WTC11 (cell line): ENCODE results near the gene SUSD1.

Experiments used
- CTCF ChIP-seq: fragments of 200-600 bp; IDR thresholded peaks from 2 replicates; pipeline ENCODE4 v1.8.0; 2022; ENCODE audit warnings: antibody characterized with exemption
- MXD4 ChIP-seq: fragments of 250-450 bp; sonication (Bioruptor Pico); IDR thresholded peaks from 2 replicates; pipeline ENCODE4 v1.8.0; 2021; ENCODE audit warnings: mild to moderate bottlenecking, moderate library complexity, borderline replicate concordance
- NFE2L1 ChIP-seq: sonication (generic); formaldehyde crosslinking; IDR thresholded peaks from 2 replicates; pipeline ENCODE4 v1.8.1; 2023; ENCODE audit warnings: missing genetic modification reagents
- SMAD4 ChIP-seq: sonication (generic); formaldehyde crosslinking; IDR thresholded peaks from 2 replicates; pipeline ENCODE4 v1.8.0; 2022; ENCODE audit warnings: mild to moderate bottlenecking, missing genetic modification reagents

GRCh38 chr9:112075009-112075378 is 100.1 kb downstream of the SUSD1 start:
- TF ChIP-seq MXD4 (CRISPR knock-in tag) (no peak), CTCF (no peak), SMAD4 (CRISPR knock-in tag) (no peak), NFE2L1 (CRISPR knock-in tag) (no peak)
